ENCODE data around the gene GNL3L. TPM values are rescaled to one million over a fixed set of nuclear protein-coding genes. Genes with fewer than 3 reads are reported as not detected.

GNL3L gene, protein sequence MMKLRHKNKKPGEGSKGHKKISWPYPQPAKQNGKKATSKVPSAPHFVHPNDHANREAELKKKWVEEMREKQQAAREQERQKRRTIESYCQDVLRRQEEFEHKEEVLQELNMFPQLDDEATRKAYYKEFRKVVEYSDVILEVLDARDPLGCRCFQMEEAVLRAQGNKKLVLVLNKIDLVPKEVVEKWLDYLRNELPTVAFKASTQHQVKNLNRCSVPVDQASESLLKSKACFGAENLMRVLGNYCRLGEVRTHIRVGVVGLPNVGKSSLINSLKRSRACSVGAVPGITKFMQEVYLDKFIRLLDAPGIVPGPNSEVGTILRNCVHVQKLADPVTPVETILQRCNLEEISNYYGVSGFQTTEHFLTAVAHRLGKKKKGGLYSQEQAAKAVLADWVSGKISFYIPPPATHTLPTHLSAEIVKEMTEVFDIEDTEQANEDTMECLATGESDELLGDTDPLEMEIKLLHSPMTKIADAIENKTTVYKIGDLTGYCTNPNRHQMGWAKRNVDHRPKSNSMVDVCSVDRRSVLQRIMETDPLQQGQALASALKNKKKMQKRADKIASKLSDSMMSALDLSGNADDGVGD
- total RNA-seq: 32.5 and 34.4 TPM in 2 replicates

DNA sequence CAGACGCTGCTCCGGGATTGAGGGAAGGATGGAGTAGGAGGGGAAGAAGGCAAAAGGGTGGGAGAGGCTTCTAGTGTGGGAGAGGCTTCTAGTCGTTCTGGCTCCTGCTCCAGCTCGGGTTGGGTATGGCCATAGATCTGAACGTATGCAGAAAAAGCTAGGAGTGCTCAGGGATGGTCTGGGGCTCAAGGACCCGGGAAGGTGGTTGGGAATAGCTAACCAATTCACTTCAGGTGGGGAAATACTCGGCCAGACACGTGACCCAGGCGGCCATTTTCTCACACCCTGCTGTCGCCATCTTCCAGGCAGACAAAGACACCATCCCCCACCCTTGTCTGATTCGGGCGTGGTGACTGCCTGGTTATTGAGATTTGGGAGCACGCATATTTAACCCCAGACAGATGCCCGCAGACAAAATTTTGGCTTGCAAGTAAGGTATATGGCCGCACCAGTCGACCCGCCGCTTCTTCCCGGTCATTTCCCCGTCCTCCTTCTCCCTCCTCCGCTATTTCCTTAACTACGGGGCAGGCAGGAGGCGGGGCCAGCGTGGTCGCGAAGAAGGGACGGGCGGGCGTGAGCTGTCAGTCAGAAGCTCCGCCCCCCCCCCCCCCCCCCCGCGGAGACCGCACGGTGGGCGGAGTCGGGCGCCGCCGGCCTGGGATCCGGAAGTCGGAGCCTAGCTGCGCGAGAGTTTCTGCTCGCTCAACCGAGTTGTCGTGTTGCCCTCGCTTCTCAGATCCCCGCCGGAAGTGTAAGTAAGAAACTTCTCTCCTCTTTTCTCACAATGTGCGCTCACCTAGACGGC is at the start of gene GNL3L:
Gene GNL3L (plus strand): TSS at position 668 of the 805 bp plus-strand sequence. CDS start 2,348 bp downstream, outside the sequence.

DNA sequence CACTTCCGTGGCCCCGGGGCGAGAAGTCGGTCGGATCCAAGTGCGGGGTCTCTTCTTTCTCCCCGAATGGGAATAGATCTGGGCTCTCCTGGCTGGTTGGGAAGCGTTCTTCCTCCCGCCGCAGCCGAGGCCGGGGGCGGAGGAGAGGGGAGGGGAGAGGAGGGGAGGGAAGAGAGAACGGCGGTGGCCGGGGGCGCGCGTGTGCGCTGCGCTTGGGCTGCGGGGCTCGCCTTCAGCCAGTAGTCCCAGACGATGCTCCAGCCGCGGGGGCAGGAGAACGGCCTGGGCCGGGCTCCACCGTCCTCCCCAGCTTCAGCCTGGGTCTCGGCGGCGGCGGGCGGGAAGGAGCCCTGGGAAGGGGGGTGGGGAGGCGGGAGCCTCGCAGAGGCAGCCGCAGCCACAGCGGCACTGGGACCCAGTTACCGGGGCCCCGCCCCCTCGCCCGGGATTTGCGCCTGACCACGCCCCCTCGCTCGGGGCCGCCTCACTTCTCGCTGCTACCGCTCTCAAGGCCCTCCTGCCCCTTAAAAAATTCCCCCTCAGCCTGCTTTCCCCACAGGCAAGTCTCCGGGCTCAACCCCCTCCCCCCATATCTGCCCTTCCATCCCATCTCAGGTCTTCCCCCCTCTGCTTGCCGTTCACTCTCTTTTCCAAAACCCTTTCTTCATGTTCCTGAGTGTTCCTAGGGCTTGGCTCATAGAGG is 34.1 kb upstream of the GNL3L start, which contains the start of gene FGD1:
Gene FGD1 (minus strand): TSS at position 421 of the 703 bp plus-strand sequence. CDS start 802 bp downstream, outside the sequence.

Other genes with a start within 250 kb of the GNL3L start
- gene WNK3, start 172.2 kb upstream of the GNL3L start, total RNA-seq: 0.97 and 1.8 TPM in 2 replicates
- 10.7 and 16.3 TPM in 2 replicates for gene TSR2, start 89.8 kb upstream of the GNL3L start, total RNA-seq
- gene FGD1, start 34.0 kb upstream of the GNL3L start, total RNA-seq: 1.3 and 2.3 TPM in 2 replicates